Sigmoid colon (tissue), 7 donors: Measurements from ENCODE around the gene OR56A1. TPM values are rescaled to one million over a fixed set of nuclear protein-coding genes. Genes with fewer than 3 reads are reported as not detected.

ENCODE experiments used
- DNase-seq: peaks from one replicate; pipeline ENCODE4 v3.0.0-alpha.2; 2019
- H3K27ac ChIP-seq, 4 donors: fragments of 200-600 bp; sonication (generic); one replicate each; pipeline ENCODE4 v1.5.1; 2016 to 2019; ENCODE audit warnings: mild to moderate bottlenecking in 1 of 4
- H3K27me3 ChIP-seq, 3 donors: fragments of 200-600 bp; sonication (generic); one replicate each; pipeline ENCODE4 v1.5.1; 2019; ENCODE audit warnings: mild to moderate bottlenecking in 1 of 3
- H3K36me3 ChIP-seq, 4 donors: fragments of 200-600 bp; sonication (generic); one replicate each; pipeline ENCODE4 v1.5.1; 2016 to 2019
- H3K4me1 ChIP-seq, 4 donors: fragments of 200-600 bp; sonication (generic); one replicate each; pipeline ENCODE4 v1.5.1; 2017 to 2019
- H3K4me3 ChIP-seq, 4 donors: fragments of 200-600 bp; sonication (generic); one replicate each; pipeline ENCODE4 v1.5.1; 2017 to 2019; ENCODE audit warnings: mild to moderate bottlenecking in 2 of 4, moderate library complexity in 1 of 4
- H3K9me3 ChIP-seq, 4 donors: fragments of 200-600 bp in 3 of 4; sonication (generic) in 3 of 4; one replicate each; pipeline versions ENCODE4 v1.5.1 to v1.6.1; 2013 to 2019
- EP300 ChIP-seq, 4 donors: sonication (generic); formaldehyde crosslinking; IDR thresholded peaks; one replicate each; pipeline ENCODE4 v1.6.1; 2017; ENCODE audit warnings: antibody characterized with exemption in 4 of 4
- POLR2A ChIP-seq, 2 donors: fragments of 450-650 bp; IDR thresholded peaks; one replicate each; pipeline ENCODE4 v1.6.1; 2016; ENCODE audit warnings: antibody characterized with exemption in 2 of 2, mild to moderate bottlenecking in 2 of 2, moderate library complexity in 2 of 2
- POLR2AphosphoS5 ChIP-seq, 4 donors: sonication (generic); formaldehyde crosslinking; IDR thresholded peaks; one replicate each; pipeline ENCODE4 v1.6.1; 2017; ENCODE audit warnings: antibody characterized with exemption in 4 of 4
- WGBS, 2 donors: extraction: QIAGEN DNeasy Blood & Tissue Kit; methylation state at CpG; one replicate each; pipeline ENCODE4 v1.1.7; 2013; 5-methylcytosine and 5-hydroxymethylcytosine counted together
- intact Hi-C: fragments of 100-400 bp; cut with DNase I; formaldehyde crosslinking; loops from one replicate; pipeline ENCODE4 v1.15.1; 2023
- polyA plus RNA-seq, 3 donors: library from polyadenylated mRNA; stranded (reverse); fragments of 200-250 nt; gene quantifications; one replicate each; pipeline ENCODE4 v1.2.3, GENCODE V29; 2013
- small RNA-seq, 3 donors: library from RNA; depleted of rRNA; stranded (forward); fragments of <200 nt; gene quantifications; one replicate each; pipeline ENCODE3, GENCODE V24; 2016
- total RNA-seq, 4 donors: library from RNA; depleted of rRNA; stranded (reverse); fragments of >200 nt; gene quantifications; one replicate each; pipeline ENCODE4 v1.1.0, GENCODE V29; 2016
- TF ChIP-seq, protein P1 (sequence below), 4 experiments: fragments of 450-650 bp in 3 of 4; fragments of 200-600 bp in 1 of 4; IDR thresholded peaks; one replicate each; pipeline ENCODE4 v1.5.1; 2016 to 2019; ENCODE audit warnings: antibody characterized with exemption in 4 of 4, mild to moderate bottlenecking in 3 of 4, moderate library complexity in 2 of 4
- donor health status: healthy with polysubstance abuse.
- donor health status: Bipolar disorder and iron deficiency.
- donor health status: healthy.

OR56A1 gene
- total and polyA plus RNA-seq, 7 donors, result under 0.01 TPM; not detected in 6

DNA sequence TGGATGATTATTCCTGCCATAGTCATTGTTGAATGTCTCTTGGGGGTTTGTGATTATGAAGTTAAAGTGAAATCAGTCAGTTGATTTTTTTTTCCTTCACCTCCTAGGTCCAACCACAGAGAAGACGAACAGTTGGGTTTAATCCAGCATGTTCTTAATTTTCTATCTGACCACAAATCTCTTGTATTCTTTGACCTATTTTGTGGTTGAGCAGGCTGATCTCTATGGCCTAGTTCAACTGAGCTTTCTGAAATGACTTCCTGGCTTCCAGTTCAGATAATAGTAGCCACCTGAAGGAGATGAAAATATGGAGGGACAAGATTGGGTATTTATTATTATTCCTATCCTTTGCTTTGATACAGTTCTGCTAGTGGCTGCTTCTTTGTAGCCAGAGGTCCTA is 57.0 kb downstream of the OR56A1 start:
- 42 to 82% methylated on average over 1 of the region's 1 CpG for WGBS, 2 donors
- peaks cover 0 to under 1% (median 0%) of the 10 kb centered on the region in 4 donors for H3K9me3 ChIP-seq

More for the DNA sequence above, 57.0 kb downstream of the OR56A1 start:
- Histone ChIP-seq H3K36me3 (no peaks in the 10 kb centered on the region), H3K27ac (no peak overlapping the region), H3K4me1 (no peaks in the 10 kb centered on the region), H3K4me3 (no peak overlapping the region), H3K27me3 (no peaks in the 10 kb centered on the region)
- DNase-seq, result no peak
- intact Hi-C loops, result no loop called here
- TF ChIP-seq POLR2AphosphoS5 (IDR thresholded peaks at IDR 0.05) (no peak), EP300 (IDR thresholded peaks at IDR 0.05) (no peak), POLR2A (IDR thresholded peaks at IDR 0.05) (no peak)
- TF ChIP-seq, protein P1, sequence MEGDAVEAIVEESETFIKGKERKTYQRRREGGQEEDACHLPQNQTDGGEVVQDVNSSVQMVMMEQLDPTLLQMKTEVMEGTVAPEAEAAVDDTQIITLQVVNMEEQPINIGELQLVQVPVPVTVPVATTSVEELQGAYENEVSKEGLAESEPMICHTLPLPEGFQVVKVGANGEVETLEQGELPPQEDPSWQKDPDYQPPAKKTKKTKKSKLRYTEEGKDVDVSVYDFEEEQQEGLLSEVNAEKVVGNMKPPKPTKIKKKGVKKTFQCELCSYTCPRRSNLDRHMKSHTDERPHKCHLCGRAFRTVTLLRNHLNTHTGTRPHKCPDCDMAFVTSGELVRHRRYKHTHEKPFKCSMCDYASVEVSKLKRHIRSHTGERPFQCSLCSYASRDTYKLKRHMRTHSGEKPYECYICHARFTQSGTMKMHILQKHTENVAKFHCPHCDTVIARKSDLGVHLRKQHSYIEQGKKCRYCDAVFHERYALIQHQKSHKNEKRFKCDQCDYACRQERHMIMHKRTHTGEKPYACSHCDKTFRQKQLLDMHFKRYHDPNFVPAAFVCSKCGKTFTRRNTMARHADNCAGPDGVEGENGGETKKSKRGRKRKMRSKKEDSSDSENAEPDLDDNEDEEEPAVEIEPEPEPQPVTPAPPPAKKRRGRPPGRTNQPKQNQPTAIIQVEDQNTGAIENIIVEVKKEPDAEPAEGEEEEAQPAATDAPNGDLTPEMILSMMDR (IDR thresholded peaks at IDR 0.05), result no peak

Small RNA genes within 50 kb of the gene (small RNA-seq; reads per million reads assigned to genes)
- gene RNA5SP329, result 0 to 0.44 (median 0) reads per million in 3 donors

Other genes with a start within 250 kb of the OR56A1 start
- gene OR52N5, start 247.4 kb downstream of the OR56A1 start, total RNA-seq, result not detected
- not detected for gene OR52N5, start 247.4 kb downstream of the OR56A1 start, polyA plus RNA-seq
- not detected for gene OR52N1, start 239.5 kb downstream of the OR56A1 start, total RNA-seq
- gene OR52N1, start 239.5 kb downstream of the OR56A1 start, polyA plus RNA-seq, result not detected
- not detected for gene OR52N2, start 221.8 kb downstream of the OR56A1 start, total RNA-seq
- gene OR52N2, start 221.8 kb downstream of the OR56A1 start, polyA plus RNA-seq, result under 1 TPM in 1 of 3 donors, not detected in 2; 0.10 TPM
- gene OR52E6, start 188.9 kb downstream of the OR56A1 start, total RNA-seq, result not detected
- gene OR52E6, start 188.9 kb downstream of the OR56A1 start, polyA plus RNA-seq, result not detected
- not detected for gene OR52E8, start 173.1 kb downstream of the OR56A1 start, total RNA-seq
- gene OR52E8, start 173.1 kb downstream of the OR56A1 start, polyA plus RNA-seq, result not detected
- gene OR52E4, start 150.1 kb downstream of the OR56A1 start, total RNA-seq, result not detected
- not detected for gene OR52E4, start 150.1 kb downstream of the OR56A1 start, polyA plus RNA-seq
- gene OR52E5, start 137.6 kb downstream of the OR56A1 start, total RNA-seq, result not detected
- gene OR52E5, start 137.6 kb downstream of the OR56A1 start, polyA plus RNA-seq, result not detected
- not detected for gene OR56A3, start 88.5 kb downstream of the OR56A1 start, total RNA-seq
- gene OR56A3, start 88.5 kb downstream of the OR56A1 start, polyA plus RNA-seq, result not detected
- not detected for gene OR56A5, start 62.3 kb downstream of the OR56A1 start, total RNA-seq
- gene OR56A5, start 62.3 kb downstream of the OR56A1 start, polyA plus RNA-seq, result not detected
- not detected for gene OR52L1, start 43.8 kb downstream of the OR56A1 start, total RNA-seq
- gene OR52L1, start 43.8 kb downstream of the OR56A1 start, polyA plus RNA-seq, result not detected
- gene OR56A4, start 23.8 kb downstream of the OR56A1 start, total RNA-seq, result not detected
- gene OR56A4, start 23.8 kb downstream of the OR56A1 start, polyA plus RNA-seq, result not detected
- not detected for gene OR56B4, start 76.9 kb upstream of the OR56A1 start, total RNA-seq
- not detected for gene OR56B4, start 76.9 kb upstream of the OR56A1 start, polyA plus RNA-seq
- gene OR52B2, start 139.6 kb upstream of the OR56A1 start, total RNA-seq, result not detected
- not detected for gene OR52B2, start 139.6 kb upstream of the OR56A1 start, polyA plus RNA-seq
- gene OR52W1, start 168.5 kb upstream of the OR56A1 start, total RNA-seq, result not detected
- not detected for gene OR52W1, start 168.5 kb upstream of the OR56A1 start, polyA plus RNA-seq
- not detected for gene C11orf42, start 174.8 kb upstream of the OR56A1 start, total RNA-seq
- gene C11orf42, start 174.8 kb upstream of the OR56A1 start, polyA plus RNA-seq, result not detected
- 10 to 100 TPM; 21.6 to 66.0 (median 36.6) TPM for gene FHIP1B, start 203.9 kb upstream of the OR56A1 start, total RNA-seq
- gene FHIP1B, start 203.9 kb upstream of the OR56A1 start, polyA plus RNA-seq, result 10 to 100 TPM; 43.5 to 89.0 (median 49.2) TPM
- gene CNGA4, start 208.3 kb upstream of the OR56A1 start, total RNA-seq, result under 1 TPM in 1 of 4 donors, not detected in 3; 0.55 TPM
- gene CNGA4, start 208.3 kb upstream of the OR56A1 start, polyA plus RNA-seq, result under 1 TPM in 1 of 3 donors, not detected in 2; 0.16 TPM
- under 1 TPM in 2 of 4 donors, not detected in 2; 0.41 to 0.99 TPM for gene CCKBR, start 229.1 kb upstream of the OR56A1 start, total RNA-seq
- not detected for gene CCKBR, start 229.1 kb upstream of the OR56A1 start, polyA plus RNA-seq